Gastroesophageal sphincter (tissue), 3 donors: ENCODE measurements around the gene LHX2.

Experiments
- EP300 ChIP-seq: sonication (generic); formaldehyde crosslinking; IDR thresholded peaks from one replicate; pipeline ENCODE4 v1.6.1; 2017; ENCODE audit warnings: antibody characterized with exemption, mild to moderate bottlenecking
- POLR2A ChIP-seq, 2 donors: fragments of 450-650 bp; IDR thresholded peaks; one replicate each; pipeline ENCODE4 v1.6.1; 2017; ENCODE audit warnings: antibody characterized with exemption in 2 of 2, mild to moderate bottlenecking in 2 of 2, moderate library complexity in 1 of 2
- POLR2AphosphoS5 ChIP-seq: sonication (generic); formaldehyde crosslinking; IDR thresholded peaks from one replicate; pipeline ENCODE4 v1.6.1; 2017; ENCODE audit warnings: antibody characterized with exemption
- TF ChIP-seq, protein P1 (sequence below), 4 experiments: fragments of 200-600 bp in 2 of 4; fragments of 450-650 bp in 2 of 4; sonication (generic) in 1 of 4; IDR thresholded peaks; one replicate each; pipeline ENCODE4 v1.5.1; 2017 to 2019; ENCODE audit warnings: antibody characterized with exemption in 4 of 4, mild to moderate bottlenecking in 2 of 4, moderate library complexity in 2 of 4

- TF ChIP-seq POLR2A (IDR thresholded peaks at IDR 0.05) = no peak
- TF ChIP-seq, protein P1, sequence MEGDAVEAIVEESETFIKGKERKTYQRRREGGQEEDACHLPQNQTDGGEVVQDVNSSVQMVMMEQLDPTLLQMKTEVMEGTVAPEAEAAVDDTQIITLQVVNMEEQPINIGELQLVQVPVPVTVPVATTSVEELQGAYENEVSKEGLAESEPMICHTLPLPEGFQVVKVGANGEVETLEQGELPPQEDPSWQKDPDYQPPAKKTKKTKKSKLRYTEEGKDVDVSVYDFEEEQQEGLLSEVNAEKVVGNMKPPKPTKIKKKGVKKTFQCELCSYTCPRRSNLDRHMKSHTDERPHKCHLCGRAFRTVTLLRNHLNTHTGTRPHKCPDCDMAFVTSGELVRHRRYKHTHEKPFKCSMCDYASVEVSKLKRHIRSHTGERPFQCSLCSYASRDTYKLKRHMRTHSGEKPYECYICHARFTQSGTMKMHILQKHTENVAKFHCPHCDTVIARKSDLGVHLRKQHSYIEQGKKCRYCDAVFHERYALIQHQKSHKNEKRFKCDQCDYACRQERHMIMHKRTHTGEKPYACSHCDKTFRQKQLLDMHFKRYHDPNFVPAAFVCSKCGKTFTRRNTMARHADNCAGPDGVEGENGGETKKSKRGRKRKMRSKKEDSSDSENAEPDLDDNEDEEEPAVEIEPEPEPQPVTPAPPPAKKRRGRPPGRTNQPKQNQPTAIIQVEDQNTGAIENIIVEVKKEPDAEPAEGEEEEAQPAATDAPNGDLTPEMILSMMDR (IDR thresholded peaks at IDR 0.05) = no peak
- TF ChIP-seq POLR2AphosphoS5 = no peak
- TF ChIP-seq EP300 = no peak
Observed at GRCh38 chr9:124062172-124062571, 50.6 kb downstream of the LHX2 start.
